ENCODE results near the gene PKDCC. TPM values are rescaled to one million over a fixed set of nuclear protein-coding genes. Genes with fewer than 3 reads are reported as not detected.

Gene PKDCC
- 95.0 TPM for polyA plus RNA-seq (2013, experiment 1 of 2; ENCODE audit: insufficient read length)
- polyA plus RNA-seq (2013, experiment 2 of 2; ENCODE audit: insufficient read length): 100 TPM

DNA sequence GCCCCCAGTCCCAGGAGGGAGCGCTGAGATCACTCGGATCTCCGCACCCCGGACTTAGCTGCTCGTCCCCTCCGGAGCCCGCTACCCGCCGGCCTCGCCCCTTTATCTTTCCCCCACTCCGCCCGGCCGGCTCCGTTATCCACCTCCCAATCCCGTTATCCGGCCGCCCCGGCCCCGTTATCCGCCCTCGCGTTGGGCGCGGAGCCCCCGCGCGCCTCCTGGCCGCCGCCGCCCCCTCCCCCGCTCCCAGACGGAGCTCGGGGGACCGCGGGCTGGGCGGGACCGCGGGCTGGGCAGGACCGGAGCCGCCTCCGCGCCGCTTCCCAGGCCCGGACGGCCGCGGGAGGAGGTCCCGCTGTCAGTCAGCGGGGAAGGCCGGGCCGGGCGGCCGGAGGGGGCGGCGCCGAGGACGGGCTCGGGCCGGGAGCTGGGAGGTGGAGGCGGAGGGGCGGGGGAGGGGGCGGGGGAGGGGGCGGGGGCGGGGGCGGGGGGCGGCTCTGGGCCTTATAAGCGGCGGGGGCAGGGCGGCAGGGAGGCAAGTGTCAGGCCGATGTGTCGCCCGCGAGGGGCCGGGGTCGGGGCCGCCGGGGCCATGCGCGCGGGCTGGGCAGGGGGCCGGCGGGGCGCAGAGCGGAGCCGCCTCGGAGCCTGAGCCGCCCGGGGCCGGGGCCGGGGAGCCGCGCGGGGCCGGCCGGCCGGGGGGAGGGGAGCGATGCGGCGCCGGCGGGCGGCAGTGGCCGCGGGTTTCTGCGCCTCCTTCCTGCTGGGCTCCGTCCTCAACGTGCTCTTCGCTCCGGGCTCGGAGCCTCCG is at the start of gene PKDCC:
PKDCC (plus strand) TSS at position 534 of the 811 bp plus-strand sequence; CDS start at position 713, 179 bp downstream.
- peak; percentile 90 for DNase-seq

GRCh38 chr2:41998186-41999127 is 49.4 kb upstream of the PKDCC start:
- DNase-seq: peak; percentile 39

- DNase-seq: no peak
Observed at GRCh38 chr2:41999128-41999480, 48.7 kb upstream of the PKDCC start.

GRCh38 chr2:41999592-42000281 is 48.1 kb upstream of the PKDCC start:
- DNase-seq: no peak

DNA sequence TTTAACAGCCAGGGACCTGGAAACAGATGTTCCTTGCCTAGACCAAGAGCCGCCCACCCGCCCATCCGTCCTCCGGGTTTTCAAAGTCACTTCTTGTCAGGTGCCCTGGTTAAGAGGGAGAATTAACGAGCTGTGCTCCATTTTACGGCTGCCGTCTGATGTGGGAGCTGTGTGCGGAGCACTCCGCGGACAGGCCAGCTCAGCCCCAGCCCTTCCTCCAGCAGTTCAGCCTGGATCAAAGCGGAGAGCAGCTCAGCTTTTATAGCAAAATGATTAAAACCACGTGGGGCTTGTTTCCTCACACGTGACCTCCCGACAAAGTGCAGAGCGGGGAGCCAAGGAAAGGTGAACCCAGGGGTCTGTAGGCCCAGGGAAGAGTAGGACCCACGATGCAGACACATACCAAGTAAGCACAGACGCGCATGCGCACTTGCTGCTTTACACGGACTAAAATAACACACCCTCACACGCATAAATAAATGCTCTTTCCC is 46.1 kb upstream of the PKDCC start:
- DNase-seq: peak; percentile 49

DNA sequence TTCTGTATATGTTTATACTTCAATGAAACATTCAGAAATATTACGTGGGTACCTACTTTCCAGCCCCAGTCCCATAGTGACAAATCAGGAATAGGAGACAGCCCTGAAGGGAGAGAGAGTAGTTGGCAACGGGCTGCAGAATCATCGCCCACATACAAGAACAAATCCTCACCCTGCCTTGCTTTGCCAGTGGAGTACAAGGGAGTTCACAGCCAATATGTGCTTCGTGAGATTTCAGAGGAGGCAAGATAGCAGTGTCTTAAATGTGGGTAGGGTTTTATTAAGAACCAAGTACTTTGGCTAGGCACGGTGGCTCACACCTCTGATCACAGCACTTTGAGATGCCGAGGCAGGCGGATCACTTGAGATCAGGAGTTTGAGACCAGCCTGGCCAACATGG is 40.3 kb upstream of the PKDCC start:
- no peak for DNase-seq

DNA sequence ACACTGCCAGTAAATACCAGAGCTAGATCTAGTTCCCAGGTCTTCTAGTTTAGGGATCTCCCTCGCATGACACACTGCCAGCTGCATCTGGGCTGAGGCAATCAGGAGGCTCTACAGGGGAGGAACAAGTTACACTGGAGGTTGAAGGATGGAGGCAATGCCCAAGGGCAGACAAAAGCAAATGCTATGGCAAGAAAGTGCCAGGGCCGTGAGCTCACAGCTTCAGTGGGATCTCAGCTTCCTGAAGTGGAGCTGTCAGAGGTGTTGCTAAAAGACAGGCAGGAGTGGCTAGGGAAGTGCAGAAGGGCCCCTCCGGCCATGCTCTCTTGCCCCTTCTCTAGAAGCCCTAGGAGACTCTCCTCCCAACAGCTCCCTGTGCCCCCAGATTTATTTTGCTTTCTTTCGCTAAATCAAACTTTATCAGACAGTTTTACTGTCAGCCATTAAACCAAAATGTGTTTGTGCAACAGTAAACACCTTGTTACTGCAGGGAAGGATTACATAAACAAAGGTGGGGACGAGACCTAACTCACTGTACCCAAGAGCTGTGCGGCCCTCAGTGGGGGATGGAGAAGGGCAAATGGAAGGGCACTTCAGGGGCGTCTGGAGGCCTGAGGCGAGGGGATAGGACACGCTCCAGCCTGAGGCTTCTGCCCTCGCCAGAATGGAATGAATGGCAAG is 39.4 kb upstream of the PKDCC start:
- peak; percentile 48 for DNase-seq

DNA sequence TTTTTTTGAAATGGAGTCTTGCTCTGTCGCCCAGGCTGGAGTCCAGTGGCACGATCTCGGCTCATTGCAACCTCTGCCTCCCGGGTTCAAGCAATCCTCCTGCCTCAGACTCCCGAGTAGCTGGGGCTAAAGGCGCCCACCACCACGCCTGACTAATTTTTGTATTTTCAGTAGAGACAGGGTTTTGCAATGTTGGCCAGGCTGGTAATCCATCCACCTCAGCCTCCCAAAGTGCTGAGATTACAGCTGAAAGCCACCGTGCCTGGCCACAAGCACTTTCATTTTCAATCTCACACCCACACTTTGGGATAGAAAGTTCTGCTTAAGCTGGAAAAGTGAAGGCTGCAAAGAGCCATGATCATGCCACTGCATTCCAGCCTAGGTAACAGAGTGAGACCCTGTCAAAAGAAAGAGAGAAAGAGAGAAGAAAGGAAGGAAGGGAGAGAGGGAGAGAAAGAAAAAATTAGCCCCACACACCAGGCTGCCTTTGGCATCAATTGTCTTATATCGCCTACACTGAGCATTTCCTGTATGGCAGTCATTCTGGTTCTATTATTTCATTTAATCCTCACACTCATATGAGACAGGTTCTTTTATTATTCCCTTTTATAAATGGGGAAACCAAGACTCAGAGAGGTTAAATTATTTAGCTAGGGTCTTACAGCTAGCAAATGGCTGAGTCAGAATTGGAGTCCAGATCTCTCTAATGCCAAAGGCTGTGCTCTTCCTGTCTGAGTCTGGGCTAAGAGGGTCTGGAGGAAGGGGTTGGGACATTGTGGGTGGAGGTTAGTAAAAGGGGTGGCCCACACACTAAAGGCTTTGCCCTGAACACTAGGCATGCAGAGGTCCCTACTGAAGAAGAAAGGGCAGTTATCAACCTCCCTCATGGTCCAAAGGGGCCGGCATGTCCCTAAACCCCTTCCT is 37.9 kb upstream of the PKDCC start:
- no peak for DNase-seq

DNA sequence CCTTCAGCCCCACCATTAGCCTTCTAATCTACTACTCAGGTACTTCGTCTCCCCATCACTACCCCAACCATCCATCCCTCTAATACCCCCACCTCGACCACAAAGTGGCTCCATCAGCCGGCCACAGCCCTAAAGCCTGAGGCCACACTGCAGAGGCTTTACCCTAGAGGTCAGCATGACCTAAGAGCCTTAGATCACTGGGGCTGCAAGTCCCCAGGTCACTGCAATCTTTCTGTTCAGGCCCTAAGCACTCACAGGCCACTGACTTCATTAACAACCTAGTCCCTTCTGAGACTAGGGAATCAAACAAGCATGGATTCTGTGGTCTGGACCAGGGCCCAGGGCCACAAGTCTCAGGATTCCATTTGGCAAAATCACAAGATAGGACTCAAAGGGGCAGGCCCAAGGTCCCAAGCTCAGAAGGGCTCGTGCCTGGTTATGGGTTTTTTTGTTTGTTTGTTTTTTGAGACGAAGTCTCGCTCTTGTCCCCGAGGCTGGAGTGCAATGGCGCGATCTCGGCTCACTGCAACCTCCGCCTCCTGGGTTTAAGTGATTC is 37.0 kb upstream of the PKDCC start:
- DNase-seq: peak; percentile 92

DNA sequence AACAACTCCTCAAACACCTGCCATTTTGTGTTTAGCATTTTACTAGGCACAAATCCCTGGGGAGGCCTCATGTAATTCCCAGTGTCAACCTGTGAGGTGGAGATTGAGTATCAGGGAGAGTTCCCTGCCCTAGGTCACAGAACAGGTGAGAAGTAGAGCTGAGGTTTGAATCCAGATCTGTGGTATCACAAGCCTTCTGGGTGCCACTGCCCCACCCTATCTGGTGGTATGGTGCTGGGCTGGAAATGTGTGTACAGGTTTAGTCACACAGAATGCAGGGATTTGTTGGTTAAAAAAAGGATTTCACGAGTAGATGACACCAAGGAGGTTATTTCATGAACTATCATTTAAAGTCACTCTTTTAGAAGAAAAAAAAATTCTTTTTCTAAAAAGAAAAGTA is 35.7 kb upstream of the PKDCC start:
- DNase-seq: no peak

DNA sequence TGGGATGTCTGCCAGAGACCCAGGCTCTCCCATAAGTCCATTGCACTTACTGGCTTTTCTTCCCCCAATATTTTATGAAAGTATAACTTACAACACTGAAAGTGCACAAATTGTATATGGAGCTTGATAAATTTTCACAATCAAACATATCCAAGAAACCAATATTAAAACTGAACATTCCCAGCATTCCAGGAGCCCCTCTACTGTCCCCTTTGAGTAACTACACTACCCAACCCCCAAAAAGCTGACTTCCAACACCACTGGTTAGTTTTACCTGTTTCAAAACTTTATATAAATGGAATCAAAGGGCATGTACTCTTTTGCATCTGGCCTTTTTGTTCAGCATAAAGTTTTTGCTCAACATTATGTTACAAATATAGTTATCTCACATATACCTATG is 35.2 kb upstream of the PKDCC start:
- no peak for DNase-seq

GRCh38 chr2:42013409-42013808 is 34.4 kb upstream of the PKDCC start:
- no peak for DNase-seq

- DNase-seq: peak; percentile 97
Observed at GRCh38 chr2:42021464-42021863, 26.4 kb upstream of the PKDCC start.

- peak; percentile 77 for DNase-seq
Observed at GRCh38 chr2:42025151-42025582, 22.7 kb upstream of the PKDCC start.

- DNase-seq: no peak
Observed at GRCh38 chr2:42026272-42026671, 21.5 kb upstream of the PKDCC start.

- no peak for DNase-seq
Observed at GRCh38 chr2:42028571-42029148, 19.2 kb upstream of the PKDCC start.

GRCh38 chr2:42029171-42029570 is 18.6 kb upstream of the PKDCC start:
- no peak for DNase-seq

DNA sequence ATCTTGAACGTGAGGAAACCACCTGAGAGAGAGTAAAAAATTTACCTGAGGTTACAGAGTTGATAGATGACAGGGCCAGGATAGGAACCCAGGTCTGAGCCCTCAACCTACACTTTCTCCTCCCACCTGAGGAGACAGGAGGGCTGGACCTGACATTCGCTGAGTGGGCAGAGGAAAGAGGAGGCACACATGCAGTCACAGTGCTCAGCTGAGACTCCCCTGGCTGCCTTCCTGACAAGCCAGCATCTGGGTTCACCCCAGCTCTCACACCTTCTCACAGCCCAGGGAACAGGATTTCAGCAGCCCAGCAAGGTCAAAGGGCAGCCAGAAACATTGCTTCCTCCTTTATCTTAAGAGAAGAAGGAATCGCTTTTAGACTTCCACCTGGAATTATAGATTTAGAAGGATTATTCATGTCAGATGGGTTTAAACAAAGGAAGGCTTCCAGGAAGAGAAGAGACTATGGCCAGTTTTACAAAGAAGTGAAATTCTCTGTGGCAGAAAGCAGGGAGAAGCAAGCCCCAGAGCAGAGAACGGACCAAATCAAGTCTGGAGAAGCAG is 18.1 kb upstream of the PKDCC start:
- no peak for DNase-seq

GRCh38 chr2:42030200-42030759 is 17.5 kb upstream of the PKDCC start:
- DNase-seq: no peak

Measured in fibroblast of skin of abdomen (primary cell).